HepG2 (cell line): ENCODE measurements around the gene FAM118A. TPM values are rescaled to one million over a fixed set of nuclear protein-coding genes. Genes with fewer than 3 reads are reported as not detected.

ENCODE experiments used
- ATAC-seq: fragments of 200-7000 bp; cut with Tn5 transposase; 3 replicates; pipeline ENCODE4 v1.9.1; 2020; ENCODE audit warnings: mild to moderate bottlenecking, moderate library complexity
- BruUV-seq: library from RNA; stranded (reverse); fragments of 400-500 nt; replicated peaks from 2 replicates; lab custom pipeline; 2021; lab: Mats Ljungman, UMichigan
- CTCF ChIA-PET: fragments of 300-600 bp; formaldehyde crosslinking; extraction: SDS; loops from one replicate; lab custom pipeline; 2021; ENCODE audit warnings: low total read pairs, inconsistent platforms, low intra/inter-chr PET ratio; lab: Yijun Ruan, JAX
- POLR2A ChIA-PET: fragments of 350-600 bp; sonication (Branson Sonifier 250); formaldehyde crosslinking; loops from one replicate; lab custom pipeline; 2020; ENCODE audit warnings: antibody characterized with exemption, inconsistent platforms; lab: Yijun Ruan, JAX
- DNase-seq: peaks from one replicate; pipeline ENCODE4 v3.0.0-alpha.2; 2015; ENCODE audit warnings: low spot score
- FAIRE-seq: peaks from 3 replicates; lab custom pipeline; 2011; peaks lifted over from hg19 to GRCh38; lab: Jason Lieb, UNC
- H2AFZ ChIP-seq: one replicate; pipeline ENCODE4 v1.6.1; 2011; ENCODE audit warnings: low read length, inconsistent platforms
- H3K27ac ChIP-seq: fragments of 300-600 bp; 3 replicates; pipeline ENCODE4 v1.8.0; 2011; ENCODE audit warnings: mixed run types, mild to moderate bottlenecking, mixed read lengths, low read length, inconsistent platforms; ENCODE audit not compliant: insufficient read depth; ENCODE audit errors: extremely low read length
- H3K27me3 ChIP-seq, 2 experiments: fragments of 200-600 bp in 1 of 2; 2 replicates in 1 of 2; 3 replicates in 1 of 2; pipeline versions ENCODE4 v1.6.0 to v1.8.0; 2011; ENCODE audit warnings: low read length in 2 of 2, mild to moderate bottlenecking in 2 of 2, moderate library complexity in 2 of 2, inconsistent platforms in 1 of 2; ENCODE audit not compliant: insufficient read depth in 2 of 2, control insufficient read depth in 1 of 2
- H3K36me3 ChIP-seq, 2 experiments: fragments of 200-600 bp in 1 of 2; replicated peaks in 1 of 2; 2 replicates in 1 of 2; 3 replicates in 1 of 2; pipeline versions ENCODE4 v1.5.1 to v1.8.0; 2011; ENCODE audit warnings: low read length in 2 of 2, inconsistent platforms in 1 of 2; ENCODE audit not compliant: insufficient read depth in 2 of 2, control insufficient read depth in 1 of 2
- H3K4me1 ChIP-seq: 2 replicates; pipeline ENCODE4 v1.5.1; 2012; ENCODE audit warnings: low read length, inconsistent platforms; ENCODE audit not compliant: insufficient read depth
- H3K4me2 ChIP-seq: 2 replicates; pipeline ENCODE4 v1.6.0; 2011; ENCODE audit warnings: low read depth, low read length, inconsistent platforms
- H3K4me3 ChIP-seq, 3 experiments: fragments of 200-600 bp in 1 of 3; sonication (generic), shearing (Covaris generic) in 1 of 3; replicated peaks in 1 of 3; 2 replicates each; pipeline ENCODE4 v1.5.1; 2011 to 2016; ENCODE audit warnings: low read length in 3 of 3, inconsistent platforms in 2 of 3, low read depth in 2 of 3, mild to moderate bottlenecking in 2 of 3, control low read depth in 1 of 3, mixed read lengths in 1 of 3; ENCODE audit not compliant: insufficient read depth in 1 of 3
- H3K79me2 ChIP-seq: one replicate; pipeline ENCODE4 v1.6.1; 2011; ENCODE audit warnings: low read length, inconsistent platforms; ENCODE audit not compliant: insufficient read depth
- H3K9ac ChIP-seq: 2 replicates; pipeline ENCODE4 v1.6.0; 2011; ENCODE audit warnings: mild to moderate bottlenecking, low read depth, low read length, inconsistent platforms; ENCODE audit not compliant: insufficient read depth
- H3K9me3 ChIP-seq: 2 replicates; pipeline ENCODE4 v1.5.1; 2012; ENCODE audit warnings: mild to moderate bottlenecking, low read length
- H4K20me1 ChIP-seq: 2 replicates; pipeline ENCODE4 v1.6.0; 2011; ENCODE audit warnings: inconsistent platforms, mild to moderate bottlenecking, low read length, moderate library complexity; ENCODE audit not compliant: insufficient read depth
- CAMTA2 ChIP-seq: sonication (generic); formaldehyde crosslinking; IDR thresholded peaks from 2 replicates; pipeline ENCODE4 v1.4.0; 2020; ENCODE audit warnings: mild to moderate bottlenecking, missing genetic modification reagents, borderline replicate concordance
- FOXJ3 ChIP-seq: sonication (generic); formaldehyde crosslinking; IDR thresholded peaks from 2 replicates; pipeline ENCODE4 v1.4.0; 2020; ENCODE audit warnings: missing genetic modification reagents, mild to moderate bottlenecking, borderline replicate concordance
- GLI4 ChIP-seq: sonication (generic); formaldehyde crosslinking; IDR thresholded peaks from 2 replicates; pipeline ENCODE4 v1.5.1; 2020; ENCODE audit warnings: missing genetic modification reagents, mild to moderate bottlenecking, moderate library complexity, borderline replicate concordance
- GZF1 ChIP-seq: sonication (generic); formaldehyde crosslinking; IDR thresholded peaks from 2 replicates; pipeline ENCODE4 v1.5.1; 2020; ENCODE audit warnings: mild to moderate bottlenecking, missing genetic modification reagents
- HNRNPLL ChIP-seq: fragments of 200-400 bp; formaldehyde crosslinking; IDR thresholded peaks from 2 replicates; pipeline ENCODE4 v1.6.1; 2017; ENCODE audit warnings: mild to moderate bottlenecking, low read depth, low read length; ENCODE audit not compliant: poor library complexity, severe bottlenecking
- SMAD9 ChIP-seq: sonication (generic); formaldehyde crosslinking; IDR thresholded peaks from 2 replicates; pipeline ENCODE4 v1.5.1; 2020; ENCODE audit warnings: mild to moderate bottlenecking, missing genetic modification reagents
- ZBTB8A ChIP-seq: sonication (generic); formaldehyde crosslinking; IDR thresholded peaks from 2 replicates; pipeline ENCODE4 v1.4.0; 2020; ENCODE audit warnings: mild to moderate bottlenecking, low read depth, missing genetic modification reagents, borderline replicate concordance
- ZNF350 ChIP-seq: sonication (generic); formaldehyde crosslinking; IDR thresholded peaks from 2 replicates; pipeline ENCODE4 v1.4.0; 2020; ENCODE audit warnings: mild to moderate bottlenecking, low read depth, missing genetic modification reagents, borderline replicate concordance
- ZNF746 ChIP-seq: sonication (generic); formaldehyde crosslinking; IDR thresholded peaks from 2 replicates; pipeline ENCODE4 v1.8.0; 2022; ENCODE audit warnings: mild to moderate bottlenecking, missing genetic modification reagents
- WGBS: methylation state at CpG from one replicate; pipeline ENCODE4 v1.1.6; 2017; ENCODE audit warnings: low lambda C conversion rate; 5-methylcytosine and 5-hydroxymethylcytosine counted together
- in situ Hi-C: cut with HindIII; loops from 2 replicates; pipeline ENCODE4 v1.10.0; 2017; ENCODE audit warnings: low pct_unique_long_range_greater_than_20kb; ENCODE audit not compliant: extremely low pct_ligation_motif_present
- intact Hi-C: fragments of 100-400 bp; cut with micrococcal nuclease; formaldehyde crosslinking; loops from one replicate; pipeline ENCODE4 v1.10.0; 2022; ENCODE audit not compliant: unreplicated experiment
- polyA plus RNA-seq, 8 experiments: library from polyadenylated mRNA; depleted of rRNA in 3 of 8; stranded (reverse) in 7 of 8; unstranded in 1 of 8; fragments of >200 nt; fragmentation: Illumina TruSeq in 4 of 8; extraction: Trizol in 4 of 8; gene quantifications; 2 replicates each; pipeline versions ENCODE4 v1.2.1 to v1.2.3, GENCODE V29; 2011 to 2016; ENCODE audit warnings: low read depth in 4 of 8, missing spikeins in 1 of 8, mixed read lengths in 1 of 8; ENCODE audit not compliant: insufficient read depth in 1 of 8
- total RNA-seq, 5 experiments: library from RNA; depleted of rRNA; stranded (reverse); fragments of >200 nt; fragmentation: Illumina TruSeq; extraction: Trizol; gene quantifications; 2 replicates each; pipeline ENCODE4 v1.2.3, GENCODE V29; 2016; ENCODE audit warnings: low read depth in 1 of 5
- TF ChIP-seq, protein P1 (sequence below): sonication (generic); formaldehyde crosslinking; IDR thresholded peaks from 2 replicates; pipeline ENCODE4 v1.4.0; 2020; ENCODE audit warnings: missing genetic modification reagents
- TF ChIP-seq, protein P2 (sequence below): sonication (generic); formaldehyde crosslinking; IDR thresholded peaks from 2 replicates; pipeline ENCODE4 v1.5.0; 2020; ENCODE audit warnings: mild to moderate bottlenecking, missing genetic modification reagents, borderline replicate concordance

FAM118A gene
- total and polyA plus RNA-seq, 2 of the 13 experiments (the other 11 are each of a cell fraction or from before 2014, with no cell fraction given): 36.7 to 48.2 TPM

DNA sequence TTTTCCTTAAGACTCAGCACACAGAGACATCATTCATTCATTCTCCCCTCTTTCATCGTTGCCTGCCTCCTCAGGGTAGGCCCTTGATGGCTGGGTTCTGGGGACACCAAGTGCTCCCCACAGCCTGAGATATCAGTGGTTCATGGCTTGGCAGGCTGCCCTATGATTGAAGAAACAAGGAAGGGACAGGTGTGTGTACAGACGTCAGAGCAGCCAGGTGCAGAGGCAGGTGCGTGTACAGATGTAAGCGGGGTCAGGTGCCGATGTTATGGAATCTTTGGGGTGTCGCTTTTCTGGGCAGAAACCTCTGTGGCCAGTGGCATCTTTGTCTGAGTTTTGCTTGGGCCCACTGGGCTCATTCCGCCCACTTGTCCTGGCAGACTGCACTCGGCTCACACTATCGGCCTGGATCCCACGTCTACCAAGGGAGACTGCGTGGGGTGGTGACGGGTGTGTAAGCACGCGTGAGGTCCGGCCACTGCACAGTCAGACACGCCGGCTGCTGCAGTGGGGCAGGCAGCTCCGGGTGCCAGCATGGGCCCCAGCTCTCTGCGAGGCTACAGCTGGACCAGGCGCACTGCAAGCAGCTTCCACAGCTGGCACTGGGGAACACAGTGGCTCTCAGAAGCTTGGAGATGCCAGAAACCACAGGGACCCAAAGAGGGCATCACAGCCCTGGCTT, 48.2 kb upstream of the FAM118A start:
- H3K4me2 ChIP-seq: peak overlapping the region; percentile 33; the same call in 1 of the 2 replicates
- H2AFZ ChIP-seq: no peak overlapping the region
- TF ChIP-seq SMAD9 (CRISPR knock-in tag) (no peak), GZF1 (CRISPR knock-in tag) (no peak), ZNF350 (CRISPR knock-in tag) (no peak), HNRNPLL (no peak), FOXJ3 (CRISPR knock-in tag) (no peak), ZBTB8A (no peak), ZNF746 (CRISPR knock-in tag) (no peak), GLI4 (CRISPR knock-in tag) (no peak), CAMTA2 (no peak)
- TF ChIP-seq, protein P1, sequence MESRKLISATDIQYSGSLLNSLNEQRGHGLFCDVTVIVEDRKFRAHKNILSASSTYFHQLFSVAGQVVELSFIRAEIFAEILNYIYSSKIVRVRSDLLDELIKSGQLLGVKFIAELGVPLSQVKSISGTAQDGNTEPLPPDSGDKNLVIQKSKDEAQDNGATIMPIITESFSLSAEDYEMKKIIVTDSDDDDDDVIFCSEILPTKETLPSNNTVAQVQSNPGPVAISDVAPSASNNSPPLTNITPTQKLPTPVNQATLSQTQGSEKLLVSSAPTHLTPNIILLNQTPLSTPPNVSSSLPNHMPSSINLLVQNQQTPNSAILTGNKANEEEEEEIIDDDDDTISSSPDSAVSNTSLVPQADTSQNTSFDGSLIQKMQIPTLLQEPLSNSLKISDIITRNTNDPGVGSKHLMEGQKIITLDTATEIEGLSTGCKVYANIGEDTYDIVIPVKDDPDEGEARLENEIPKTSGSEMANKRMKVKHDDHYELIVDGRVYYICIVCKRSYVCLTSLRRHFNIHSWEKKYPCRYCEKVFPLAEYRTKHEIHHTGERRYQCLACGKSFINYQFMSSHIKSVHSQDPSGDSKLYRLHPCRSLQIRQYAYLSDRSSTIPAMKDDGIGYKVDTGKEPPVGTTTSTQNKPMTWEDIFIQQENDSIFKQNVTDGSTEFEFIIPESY (CRISPR knock-in tag): no peak
- TF ChIP-seq, protein P2, sequence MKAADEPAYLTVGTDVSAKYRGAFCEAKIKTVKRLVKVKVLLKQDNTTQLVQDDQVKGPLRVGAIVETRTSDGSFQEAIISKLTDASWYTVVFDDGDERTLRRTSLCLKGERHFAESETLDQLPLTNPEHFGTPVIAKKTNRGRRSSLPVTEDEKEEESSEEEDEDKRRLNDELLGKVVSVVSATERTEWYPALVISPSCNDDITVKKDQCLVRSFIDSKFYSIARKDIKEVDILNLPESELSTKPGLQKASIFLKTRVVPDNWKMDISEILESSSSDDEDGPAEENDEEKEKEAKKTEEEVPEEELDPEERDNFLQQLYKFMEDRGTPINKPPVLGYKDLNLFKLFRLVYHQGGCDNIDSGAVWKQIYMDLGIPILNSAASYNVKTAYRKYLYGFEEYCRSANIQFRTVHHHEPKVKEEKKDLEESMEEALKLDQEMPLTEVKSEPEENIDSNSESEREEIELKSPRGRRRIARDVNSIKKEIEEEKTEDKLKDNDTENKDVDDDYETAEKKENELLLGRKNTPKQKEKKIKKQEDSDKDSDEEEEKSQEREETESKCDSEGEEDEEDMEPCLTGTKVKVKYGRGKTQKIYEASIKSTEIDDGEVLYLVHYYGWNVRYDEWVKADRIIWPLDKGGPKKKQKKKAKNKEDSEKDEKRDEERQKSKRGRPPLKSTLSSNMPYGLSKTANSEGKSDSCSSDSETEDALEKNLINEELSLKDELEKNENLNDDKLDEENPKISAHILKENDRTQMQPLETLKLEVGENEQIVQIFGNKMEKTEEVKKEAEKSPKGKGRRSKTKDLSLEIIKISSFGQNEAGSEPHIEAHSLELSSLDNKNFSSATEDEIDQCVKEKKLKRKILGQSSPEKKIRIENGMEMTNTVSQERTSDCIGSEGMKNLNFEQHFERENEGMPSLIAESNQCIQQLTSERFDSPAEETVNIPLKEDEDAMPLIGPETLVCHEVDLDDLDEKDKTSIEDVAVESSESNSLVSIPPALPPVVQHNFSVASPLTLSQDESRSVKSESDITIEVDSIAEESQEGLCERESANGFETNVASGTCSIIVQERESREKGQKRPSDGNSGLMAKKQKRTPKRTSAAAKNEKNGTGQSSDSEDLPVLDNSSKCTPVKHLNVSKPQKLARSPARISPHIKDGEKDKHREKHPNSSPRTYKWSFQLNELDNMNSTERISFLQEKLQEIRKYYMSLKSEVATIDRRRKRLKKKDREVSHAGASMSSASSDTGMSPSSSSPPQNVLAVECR (CRISPR knock-in tag): no peak
- no peak overlapping the region for H3K27ac ChIP-seq
- ATAC-seq (no peak), FAIRE-seq (no peak), DNase-seq (no peak)
- 67% methylated on average over 17 of the region's 20 CpGs for WGBS
- in situ Hi-C loops (loop anchor here (5.0 kb wide), 1 partner anchor 159 kb away; no protein-coding TSS in a partner anchor), intact Hi-C loops (loop anchor here (2.0 to 10.0 kb wide), 5 partner anchors 15 to 293 kb away; no protein-coding TSS in a partner anchor)
- H4K20me1 ChIP-seq: no peaks in the 10 kb centered on the region
- H3K79me2 ChIP-seq: no peaks in the 10 kb centered on the region
- BruUV-seq: no TSS peak
- POLR2A ChIA-PET: interaction anchor here (1.9 to 2.0 kb wide), 2 partner anchors 11 to 15 kb away, joined by 7 to 9 read pairs; no protein-coding TSS in a partner anchor
- H3K27me3 ChIP-seq: peaks cover 7 to 18% of the 10 kb centered on the region in 2 experiments; a peak in 4 of 5 replicates
- H3K4me3 ChIP-seq: 0 out of 6 replicates have a peak overlapping the region, but pooled peaks of 1 of the 3 experiments have one; percentile 26
- CTCF ChIA-PET: no interaction called here
- no peaks in the 10 kb centered on the region for H3K36me3 ChIP-seq
- H3K4me1 ChIP-seq: peaks cover 46% of the 10 kb centered on the region
- H3K9ac ChIP-seq: no peak overlapping the region
- H3K9me3 ChIP-seq: no peaks in the 10 kb centered on the region
